SK-N-SH (cell line): Measurements from ENCODE around the gene FTCD. TPM values are rescaled to one million over a fixed set of nuclear protein-coding genes. Genes with fewer than 3 reads are reported as not detected.

ENCODE experiments used
- CTCF ChIA-PET: fragments of 300-600, 350-600 bp; formaldehyde crosslinking; extraction: SDS; loops from one replicate; lab custom pipeline; 2021; lab: Yijun Ruan, JAX
- POLR2A ChIA-PET: fragments of 350-600 bp; sonication (Branson Sonifier 250); formaldehyde crosslinking; extraction: SDS; loops from one replicate; lab custom pipeline; 2020; ENCODE audit warnings: antibody characterized with exemption, inconsistent platforms; lab: Yijun Ruan, JAX
- DNase-seq: peaks from one replicate; pipeline ENCODE4 v3.0.0; 2012
- H2AFZ ChIP-seq: fragments of 200-600 bp; sonication (generic); 2 replicates; pipeline ENCODE4 v1.8.1; 2016; ENCODE audit warnings: antibody characterized with exemption, mild to moderate bottlenecking, low read depth
- H3F3A ChIP-seq: fragments of 200-600 bp; sonication (generic); replicated peaks from 2 replicates; pipeline ENCODE3; 2016; ENCODE audit warnings: antibody characterized with exemption, mild to moderate bottlenecking; ENCODE audit not compliant: insufficient read depth
- H3K27ac ChIP-seq, 2 experiments: fragments of 200-500 bp in 1 of 2; fragments of 200-600 bp in 1 of 2; sonication (Bioruptor generic) in 1 of 2; sonication (generic), shearing (Covaris generic) in 1 of 2; 2 replicates each; pipeline versions ENCODE4 v1.5.1 to v1.6.1; 2014 to 2016; ENCODE audit warnings: low read depth in 2 of 2, inconsistent platforms in 1 of 2, low read length in 1 of 2, mild to moderate bottlenecking in 1 of 2, mixed read lengths in 1 of 2
- H3K27me3 ChIP-seq: fragments of 200-600 bp; sonication (generic), shearing (Covaris generic); 2 replicates; pipeline ENCODE4 v1.6.1; 2016; ENCODE audit warnings: mixed run types; ENCODE audit not compliant: insufficient read depth
- H3K36me3 ChIP-seq, 2 experiments: fragments of 200-500 bp in 1 of 2; fragments of 200-600 bp in 1 of 2; sonication (Bioruptor generic) in 1 of 2; sonication (generic) in 1 of 2; replicated peaks in 1 of 2; 2 replicates each; pipeline versions ENCODE3 to v1.5.1; 2014 to 2016; ENCODE audit warnings: low read length in 1 of 2, mild to moderate bottlenecking in 1 of 2; ENCODE audit not compliant: insufficient read depth in 2 of 2, control insufficient read depth in 1 of 2
- H3K4me1 ChIP-seq, 2 experiments: fragments of 200-500 bp in 1 of 2; fragments of 200-600 bp in 1 of 2; sonication (Bioruptor generic) in 1 of 2; sonication (generic), shearing (Covaris generic) in 1 of 2; 2 replicates each; pipeline versions ENCODE4 v1.5.1 to v1.6.1; 2014 to 2016; ENCODE audit warnings: low read depth in 1 of 2, low read length in 1 of 2, mixed run types in 1 of 2; ENCODE audit not compliant: insufficient read depth in 2 of 2, control insufficient read depth in 1 of 2
- H3K4me2 ChIP-seq: fragments of 200-600 bp; sonication (generic), shearing (Covaris generic); 2 replicates; pipeline ENCODE4 v1.6.1; 2017; ENCODE audit warnings: mixed run types
- H3K4me3 ChIP-seq, 2 experiments: fragments of 200-500 bp in 1 of 2; fragments of 200-600 bp in 1 of 2; sonication (Bioruptor generic) in 1 of 2; sonication (generic), shearing (Covaris generic) in 1 of 2; 2 replicates each; pipeline versions ENCODE4 v1.5.1 to v1.8.1; 2014 to 2016; ENCODE audit warnings: low read depth in 2 of 2, inconsistent platforms in 1 of 2, low read length in 1 of 2, mild to moderate bottlenecking in 1 of 2, mixed read lengths in 1 of 2, moderate library complexity in 1 of 2
- H3K79me2 ChIP-seq: fragments of 200-600 bp; sonication (generic); 2 replicates; pipeline ENCODE4 v1.8.1; 2017; ENCODE audit warnings: mild to moderate bottlenecking; ENCODE audit not compliant: insufficient read depth
- H3K9ac ChIP-seq: fragments of 200-600 bp; sonication (generic); 2 replicates; pipeline ENCODE4 v1.6.1; 2017; ENCODE audit warnings: mixed run types
- H3K9me2 ChIP-seq: fragments of 200-600 bp; sonication (generic); 2 replicates; pipeline ENCODE4 v1.6.1; 2017; ENCODE audit warnings: mixed run types
- H3K9me3 ChIP-seq: fragments of 200-600 bp; sonication (generic); 2 replicates; pipeline ENCODE4 v1.6.1; 2017; ENCODE audit warnings: mixed run types, mild to moderate bottlenecking, moderate library complexity
- H4K20me1 ChIP-seq: fragments of 200-600 bp; sonication (generic); 2 replicates; pipeline ENCODE4 v1.6.1; 2017; ENCODE audit warnings: mild to moderate bottlenecking, mixed run types; ENCODE audit not compliant: insufficient read depth
- ELF1 ChIP-seq: IDR thresholded peaks from 2 replicates; pipeline ENCODE4 v1.4.0; 2012
- EP300 ChIP-seq, 2 experiments: IDR thresholded peaks; 2 replicates each; pipeline versions ENCODE4 v1.4.0 to v1.6.1; 2012; ENCODE audit warnings: borderline replicate concordance in 1 of 2, low read depth in 1 of 2, low read length in 1 of 2
- FOXM1 ChIP-seq: IDR thresholded peaks from 2 replicates; pipeline ENCODE4 v1.4.0; 2012; ENCODE audit warnings: low read depth, mild to moderate bottlenecking
- JUND ChIP-seq: IDR thresholded peaks from 2 replicates; pipeline ENCODE4 v1.4.0; 2012
- MEF2A ChIP-seq: IDR thresholded peaks from 2 replicates; pipeline ENCODE4 v1.4.0; 2012; ENCODE audit warnings: low read depth, borderline replicate concordance
- MXI1 ChIP-seq: IDR thresholded peaks from 2 replicates; pipeline ENCODE4 v1.6.1; 2012; ENCODE audit warnings: mild to moderate bottlenecking, low read depth, low read length, improper control_type of control experiment
- NFIC ChIP-seq: IDR thresholded peaks from 2 replicates; pipeline ENCODE4 v1.4.0; 2012; ENCODE audit warnings: borderline replicate concordance
- POLR2AphosphoS5 ChIP-seq: IDR thresholded peaks from 2 replicates; pipeline ENCODE4 v1.6.1; 2012; ENCODE audit warnings: low read depth, low read length
- RAD21 ChIP-seq: IDR thresholded peaks from 2 replicates; pipeline ENCODE4 v1.6.1; 2012; ENCODE audit warnings: mild to moderate bottlenecking, low read length
- RCOR1 ChIP-seq: fragments of 150-350 bp; IDR thresholded peaks from 2 replicates; pipeline ENCODE4 v1.6.1; 2017; ENCODE audit warnings: antibody characterized with exemption, low read length
- RFX5 ChIP-seq: IDR thresholded peaks from 2 replicates; pipeline ENCODE4 v1.6.1; 2012; ENCODE audit warnings: mild to moderate bottlenecking, improper control_type of control experiment, low read length
- SIN3A ChIP-seq: IDR thresholded peaks from 2 replicates; pipeline ENCODE4 v1.6.1; 2012; ENCODE audit warnings: low read depth, mild to moderate bottlenecking, low read length, moderate library complexity, borderline replicate concordance
- SMC3 ChIP-seq: IDR thresholded peaks from 2 replicates; pipeline ENCODE4 v1.6.1; 2012; ENCODE audit warnings: low read depth, low read length, improper control_type of control experiment
- TCF12 ChIP-seq: IDR thresholded peaks from 2 replicates; pipeline ENCODE4 v1.4.0; 2012
- TEAD4 ChIP-seq: IDR thresholded peaks from 2 replicates; pipeline ENCODE4 v1.4.0; 2012; ENCODE audit warnings: mild to moderate bottlenecking, borderline replicate concordance; ENCODE audit not compliant: insufficient read depth
- USF1 ChIP-seq: IDR thresholded peaks from 2 replicates; pipeline ENCODE4 v1.4.0; 2012; ENCODE audit warnings: low read depth, borderline replicate concordance
- YY1 ChIP-seq: IDR thresholded peaks from 2 replicates; pipeline ENCODE4 v1.4.0; 2012; ENCODE audit warnings: low read depth, mild to moderate bottlenecking
- ZBTB33 ChIP-seq: IDR thresholded peaks from 2 replicates; pipeline ENCODE4 v1.4.0; 2012; ENCODE audit warnings: low read depth, borderline replicate concordance
- WGBS: methylation state at CpG from one replicate; pipeline ENCODE4 v1.1.6; 2017; ENCODE audit warnings: low lambda C conversion rate; 5-methylcytosine and 5-hydroxymethylcytosine counted together
- polyA plus RNA-seq, 3 experiments: library from polyadenylated mRNA; depleted of rRNA; stranded (reverse); fragments of >200 nt; gene quantifications; 2 replicates each; pipeline ENCODE4 v1.2.3, GENCODE V29; 2012

FTCD gene
- polyA plus RNA-seq, 1 of the 3 experiments (the other 2 are of a cell fraction), result 0.33 TPM

GRCh38 chr21:46150073-46150472 lies 5.3 kb downstream of the FTCD start:
- POLR2A ChIA-PET, result no interaction called here
- Histone ChIP-seq H3K79me2 (no peaks in the 10 kb centered on the region), H3K4me3 (no peak overlapping the region), H3K36me3 (no peaks in the 10 kb centered on the region), H3K9me2 (no peaks in the 10 kb centered on the region), H3K4me2 (no peak overlapping the region), H2AFZ (no peak overlapping the region), H3K27me3 (no peaks in the 10 kb centered on the region), H3F3A (no peaks in the 10 kb centered on the region), H3K27ac (no peak overlapping the region), H3K9ac (no peak overlapping the region), H4K20me1 (no peaks in the 10 kb centered on the region), H3K9me3 (no peaks in the 10 kb centered on the region), H3K4me1 (peaks cover 0 to 4% of the 10 kb centered on the region in 2 experiments; a peak in 2 of 4 replicates)
- WGBS, result 95% methylated on average over 11 of the region's 19 CpGs
- DNase-seq, result no peak
- TF ChIP-seq MEF2A (no peak), SIN3A (no peak), TEAD4 (no peak), ELF1 (no peak), RCOR1 (no peak), MXI1 (no peak), RFX5 (no peak), EP300 (IDR thresholded peaks at IDR 0.05; ENCODE audit: borderline replicate concordance in 1 of 2, low read depth in 1 of 2, low read length in 1 of 2) (no peak), ZBTB33 (no peak), FOXM1 (no peak), NFIC (no peak), TCF12 (no peak), JUND (no peak), SMC3 (no peak), YY1 (no peak), USF1 (no peak), RAD21 (no peak), POLR2AphosphoS5 (no peak)
- CTCF ChIA-PET, result interaction anchor here (1.1 to 1.6 kb wide), 4 partner anchors 9 to 177 kb away, joined by 3 read pairs; no protein-coding TSS in a partner anchor
